A549 (cell line): ENCODE measurements around the gene ASMTL. TPM values are rescaled to one million over a fixed set of nuclear protein-coding genes. Genes with fewer than 3 reads are reported as not detected.

ENCODE experiments used
- ATAC-seq, 2 experiments: fragments of 200-7000 bp in 1 of 2; fragments of >200 bp in 1 of 2; cut with Nextera tagmentation in 1 of 2; cut with Tn5 transposase in 1 of 2; 3 replicates each; pipeline versions ENCODE4 v1.8.0 to v1.9.1; 2018 to 2020; ENCODE audit warnings: mild to moderate bottlenecking in 1 of 2, moderate library complexity in 1 of 2
- CTCF ChIA-PET: fragments of 300-600 bp; sonication (Branson Sonifier 250); formaldehyde crosslinking; extraction: SDS; loops from one replicate; lab custom pipeline; 2021; ENCODE audit warnings: antibody characterized with exemption, inconsistent platforms; lab: Yijun Ruan, JAX
- POLR2A ChIA-PET: fragments of 350-600 bp; formaldehyde crosslinking; extraction: SDS; loops from one replicate; lab custom pipeline; 2021; ENCODE audit warnings: antibody characterized with exemption, inconsistent platforms; lab: Yijun Ruan, JAX
- DNase-seq, 2 experiments: peaks; one replicate each; pipeline versions ENCODE4 v3.0.0 to v3.0.0-alpha.2; 2011 to 2016; ENCODE audit warnings: low read depth in 1 of 2, low spot score in 1 of 2
- FAIRE-seq: peaks from 2 replicates; lab custom pipeline; 2011; peaks lifted over from hg19 to GRCh38; lab: Jason Lieb, UNC
- H3K27ac ChIP-seq, 2 experiments: fragments of >200 bp; sonication (Bioruptor Twin); formaldehyde crosslinking; 3 replicates each; pipeline ENCODE4 v1.5.1; 2016 to 2017
- H3K4me1 ChIP-seq: fragments of >200 bp; sonication (Bioruptor Twin); formaldehyde crosslinking; 3 replicates; pipeline ENCODE4 v1.6.1; 2016
- H3K4me2 ChIP-seq: fragments of >200 bp; sonication (Bioruptor Twin); formaldehyde crosslinking; 3 replicates; pipeline ENCODE4 v1.6.1; 2016
- H3K4me3 ChIP-seq: fragments of >200 bp; sonication (Bioruptor Twin); formaldehyde crosslinking; 3 replicates; pipeline ENCODE4 v1.5.1; 2016
- H3K9me3 ChIP-seq: fragments of >200 bp; sonication (Bioruptor Twin); formaldehyde crosslinking; 3 replicates; pipeline ENCODE4 v1.6.1; 2016
- CHD4 ChIP-seq: fragments of 200-600 bp; sonication (generic); IDR thresholded peaks from 2 replicates; pipeline ENCODE4 v1.6.1; 2016; ENCODE audit warnings: antibody characterized with exemption, mild to moderate bottlenecking, borderline replicate concordance
- EHF ChIP-seq: fragments of 250-450 bp; sonication (Bioruptor Pico); IDR thresholded peaks from 2 replicates; pipeline ENCODE4 v1.5.0; 2020; ENCODE audit warnings: mild to moderate bottlenecking
- EP300 ChIP-seq, 2 experiments: fragments of >200 bp; sonication (Bioruptor Twin); formaldehyde crosslinking; IDR thresholded peaks; 2 replicates in 1 of 2; 3 replicates in 1 of 2; pipeline ENCODE4 v1.6.1; 2016 to 2017
- FOSL2 ChIP-seq, 2 experiments: fragments of 450-650 bp in 1 of 2; fragments of >200 bp in 1 of 2; sonication (Bioruptor Twin) in 1 of 2; formaldehyde crosslinking; IDR thresholded peaks; 2 replicates each; pipeline versions ENCODE4 v1.5.0 to v1.6.1; 2016 to 2020; ENCODE audit warnings: mild to moderate bottlenecking in 1 of 2, moderate library complexity in 1 of 2
- FOXS1 ChIP-seq: fragments of 250-450 bp; sonication (Bioruptor Pico); IDR thresholded peaks from 2 replicates; pipeline ENCODE4 v1.5.0; 2020; ENCODE audit warnings: mild to moderate bottlenecking, moderate library complexity
- HOXB5 ChIP-seq: fragments of 250-450 bp; sonication (Bioruptor Pico); IDR thresholded peaks from 2 replicates; pipeline ENCODE4 v1.5.0; 2020; ENCODE audit warnings: mild to moderate bottlenecking, moderate library complexity
- MAFK ChIP-seq: fragments of 450-650 bp; IDR thresholded peaks from 2 replicates; pipeline ENCODE4 v1.6.1; 2014; ENCODE audit not compliant: partially characterized antibody
- MAZ ChIP-seq: fragments of 150-350 bp; IDR thresholded peaks from 2 replicates; pipeline ENCODE4 v1.6.1; 2014; ENCODE audit warnings: antibody characterized with exemption, low read depth, low read length, borderline replicate concordance
- MYC ChIP-seq: IDR thresholded peaks from 2 replicates; pipeline ENCODE4 v1.6.1; 2012; ENCODE audit warnings: mild to moderate bottlenecking, inconsistent platforms, low read length, improper control_type of control experiment, borderline replicate concordance
- PHF8 ChIP-seq: fragments of 200-600 bp; sonication (generic); IDR thresholded peaks from 2 replicates; pipeline ENCODE4 v1.6.1; 2016; ENCODE audit warnings: low read depth, mild to moderate bottlenecking, antibody characterized with exemption, moderate library complexity, borderline replicate concordance
- POLR2A ChIP-seq: IDR thresholded peaks from 2 replicates; pipeline ENCODE4 v1.6.1; 2012; ENCODE audit warnings: mild to moderate bottlenecking, low read length
- POLR2AphosphoS2 ChIP-seq: conservative IDR thresholded peaks from 2 replicates; pipeline ENCODE4 v1.6.1; 2012; ENCODE audit warnings: low read length, improper control_type of control experiment, inconsistent platforms
- RARB ChIP-seq: fragments of 250-450 bp; sonication (Bioruptor Pico); IDR thresholded peaks from 2 replicates; pipeline ENCODE4 v1.8.0; 2021; ENCODE audit warnings: mild to moderate bottlenecking, moderate library complexity
- RFX5 ChIP-seq: fragments of 450-650 bp; IDR thresholded peaks from 2 replicates; pipeline ENCODE4 v1.7.1; 2014; ENCODE audit warnings: antibody characterized with exemption, mild to moderate bottlenecking, moderate library complexity
- RNF2 ChIP-seq: fragments of 200-600 bp; sonication (generic); IDR thresholded peaks from 2 replicates; pipeline ENCODE4 v1.6.1; 2016; ENCODE audit warnings: low read depth, mild to moderate bottlenecking, antibody characterized with exemption, moderate library complexity, borderline replicate concordance
- SMC3 ChIP-seq: fragments of >200 bp; sonication (Bioruptor Twin); formaldehyde crosslinking; IDR thresholded peaks from 3 replicates; pipeline ENCODE4 v1.6.1; 2018; ENCODE audit warnings: inconsistent platforms
- TP53 ChIP-seq: fragments of 250-450 bp; sonication (Bioruptor Pico); IDR thresholded peaks from 2 replicates; pipeline ENCODE4 v1.5.0; 2021; ENCODE audit warnings: mild to moderate bottlenecking, moderate library complexity
- ZC3H11A ChIP-seq: fragments of 450-650 bp; IDR thresholded peaks from 2 replicates; pipeline ENCODE4 v1.6.1; 2014; ENCODE audit warnings: antibody characterized with exemption, mild to moderate bottlenecking
- ZSCAN20 ChIP-seq: fragments of 250-450 bp; sonication (Bioruptor Pico); IDR thresholded peaks from 2 replicates; pipeline ENCODE4 v1.8.0; 2022; ENCODE audit warnings: mild to moderate bottlenecking, moderate library complexity
- WGBS: methylation state at CpG from one replicate; pipeline ENCODE4 v1.1.6; 2017; ENCODE audit errors: missing lambda C conversion rate; 5-methylcytosine and 5-hydroxymethylcytosine counted together
- polyA plus RNA-seq, 4 experiments: library from polyadenylated mRNA; depleted of rRNA in 3 of 4; stranded (reverse); fragments of >200 nt; fragmentation: RNase III in 1 of 4; extraction: RNeasy Plus Mini Kit Qiagen cat#74134 plus additional on column Dnase treatment in 1 of 4; gene quantifications; 2 replicates in 3 of 4; 3 replicates in 1 of 4; pipeline ENCODE4 v1.2.3, GENCODE V29; 2011 to 2017
- TF ChIP-seq, protein P1 (sequence below): fragments of >200 bp; sonication (Bioruptor Twin); formaldehyde crosslinking; IDR thresholded peaks from 3 replicates; pipeline ENCODE4 v1.6.1; 2016
- TF ChIP-seq, protein P2 (sequence below): fragments of >200 bp; sonication (Bioruptor Twin); formaldehyde crosslinking; IDR thresholded peaks from 2 replicates; pipeline ENCODE4 v1.6.1; 2016
- TF ChIP-seq, protein P3 (sequence below): fragments of 250-450 bp; sonication (Bioruptor Pico); IDR thresholded peaks from 2 replicates; pipeline ENCODE4 v1.5.0; 2020; ENCODE audit warnings: low read depth, mild to moderate bottlenecking, moderate library complexity
- TF ChIP-seq, protein P4 (sequence below): fragments of 250-450 bp; sonication (Bioruptor Pico); IDR thresholded peaks from 2 replicates; pipeline ENCODE4 v1.5.0; 2021; ENCODE audit warnings: mild to moderate bottlenecking, moderate library complexity, borderline replicate concordance
- TF ChIP-seq, protein P5 (sequence below): fragments of >200 bp; sonication (Bioruptor Twin); formaldehyde crosslinking; IDR thresholded peaks from 3 replicates; pipeline ENCODE4 v1.5.1; 2016

ASMTL gene
- polyA plus RNA-seq, 2 of the 4 experiments (the other 2 are of a cell fraction) = 12.3 to 15.4 TPM

DNA sequence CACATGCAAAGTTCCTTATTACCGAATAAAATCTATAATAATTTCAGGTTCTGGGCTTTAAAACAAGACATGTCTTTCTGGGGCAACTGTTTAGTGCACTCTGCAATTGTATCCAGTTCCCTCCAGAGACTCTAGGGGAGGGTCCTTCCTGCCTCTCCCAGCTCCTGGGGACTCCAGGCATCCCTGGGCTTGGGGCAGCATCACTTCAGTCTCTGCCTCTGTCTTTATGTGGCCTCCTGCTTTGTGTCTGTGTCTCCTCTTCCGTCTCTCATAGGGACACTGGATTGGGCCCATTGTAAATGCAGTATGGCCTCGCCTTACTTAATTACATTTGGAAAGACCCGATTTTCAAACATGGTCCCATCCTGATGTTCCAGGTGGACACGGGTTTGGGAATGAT lies 10.9 kb upstream of the ASMTL start (continued):
- TF ChIP-seq RNF2 (no peak), FOSL2 (IDR thresholded peaks at IDR 0.05) (no peak), FOSL2 (CRISPR knock-in tag; IDR thresholded peaks at IDR 0.05) (no peak), FOXS1 (CRISPR knock-in tag) (no peak), SMC3 (no peak), POLR2A (no peak), PHF8 (no peak)
- TF ChIP-seq, protein P1, sequence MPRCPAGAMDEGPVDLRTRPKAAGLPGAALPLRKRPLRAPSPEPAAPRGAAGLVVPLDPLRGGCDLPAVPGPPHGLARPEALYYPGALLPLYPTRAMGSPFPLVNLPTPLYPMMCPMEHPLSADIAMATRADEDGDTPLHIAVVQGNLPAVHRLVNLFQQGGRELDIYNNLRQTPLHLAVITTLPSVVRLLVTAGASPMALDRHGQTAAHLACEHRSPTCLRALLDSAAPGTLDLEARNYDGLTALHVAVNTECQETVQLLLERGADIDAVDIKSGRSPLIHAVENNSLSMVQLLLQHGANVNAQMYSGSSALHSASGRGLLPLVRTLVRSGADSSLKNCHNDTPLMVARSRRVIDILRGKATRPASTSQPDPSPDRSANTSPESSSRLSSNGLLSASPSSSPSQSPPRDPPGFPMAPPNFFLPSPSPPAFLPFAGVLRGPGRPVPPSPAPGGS = no peak
- TF ChIP-seq, protein P2, sequence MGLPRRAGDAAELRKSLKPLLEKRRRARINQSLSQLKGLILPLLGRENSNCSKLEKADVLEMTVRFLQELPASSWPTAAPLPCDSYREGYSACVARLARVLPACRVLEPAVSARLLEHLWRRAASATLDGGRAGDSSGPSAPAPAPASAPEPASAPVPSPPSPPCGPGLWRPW = no peak
- TF ChIP-seq, protein P3, sequence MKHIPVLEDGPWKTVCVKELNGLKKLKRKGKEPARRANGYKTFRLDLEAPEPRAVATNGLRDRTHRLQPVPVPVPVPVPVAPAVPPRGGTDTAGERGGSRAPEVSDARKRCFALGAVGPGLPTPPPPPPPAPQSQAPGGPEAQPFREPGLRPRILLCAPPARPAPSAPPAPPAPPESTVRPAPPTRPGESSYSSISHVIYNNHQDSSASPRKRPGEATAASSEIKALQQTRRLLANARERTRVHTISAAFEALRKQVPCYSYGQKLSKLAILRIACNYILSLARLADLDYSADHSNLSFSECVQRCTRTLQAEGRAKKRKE (CRISPR knock-in tag) = no peak
- TF ChIP-seq, all 56 proteins: peak for 0

- FAIRE-seq (no peak), DNase-seq (peak in 1 of 2 experiments; percentile 40), ATAC-seq (peak; percentile 49 to 65)
- Histone ChIP-seq H3K9me3 (no peaks in the 10 kb centered on the region), H3K4me2 (peak overlapping the region; percentile 62), H3K27ac (peak overlapping the region in 1 of 2 experiments; percentile 56; a peak in 3 of 6 replicates), H3K4me3 (no peak overlapping the region), H3K4me1 (peaks cover 10% of the 10 kb centered on the region)
- TF ChIP-seq MAFK (peak; percentile 17), CHD4 (no peak)
- POLR2A ChIA-PET = no interaction called here
- CTCF ChIA-PET = no interaction called here
- WGBS = 24% methylated on average over 19 of the region's 19 CpGs
Observed at GRCh38 chrX:1462596-1463251, 10.0 kb upstream of the ASMTL start.

DNA sequence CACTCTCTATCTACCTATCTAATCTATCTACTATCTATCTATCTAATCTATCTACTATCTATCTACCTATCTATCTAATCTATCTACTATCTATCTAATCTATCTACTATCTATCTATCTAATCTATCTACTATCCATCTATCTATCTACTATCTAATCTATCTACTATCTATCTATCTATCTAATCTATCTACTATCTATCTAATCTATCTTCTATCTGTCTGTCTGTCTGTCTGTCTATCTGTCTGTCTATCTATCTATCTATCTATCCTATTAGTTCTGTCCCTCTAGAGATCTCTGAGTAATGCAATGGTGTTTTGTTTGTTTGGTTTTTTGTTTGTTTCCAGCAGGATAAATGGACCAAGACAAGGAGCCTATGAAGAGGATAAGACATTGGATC lies 9.4 kb upstream of the ASMTL start:
- peaks cover 10% of the 10 kb centered on the region for H3K4me1 ChIP-seq
- H3K27ac ChIP-seq = no peak overlapping the region
- H3K4me2 ChIP-seq = peak overlapping the region; percentile 62
- ATAC-seq (no peak), DNase-seq (no peak), FAIRE-seq (no peak)
- CTCF ChIA-PET = no interaction called here
- no peaks in the 10 kb centered on the region for H3K9me3 ChIP-seq
- no peak for TF ChIP-seq RFX5
- no peak for TF ChIP-seq ZC3H11A
- no peak for TF ChIP-seq RNF2
- TF ChIP-seq MYC = no peak
- no peak for TF ChIP-seq EHF (CRISPR knock-in tag)
- no peak for TF ChIP-seq FOXS1 (CRISPR knock-in tag)
- no peak for TF ChIP-seq RARB (CRISPR knock-in tag)
- no peak for TF ChIP-seq EP300 (IDR thresholded peaks at IDR 0.05)
- TF ChIP-seq, protein P4, sequence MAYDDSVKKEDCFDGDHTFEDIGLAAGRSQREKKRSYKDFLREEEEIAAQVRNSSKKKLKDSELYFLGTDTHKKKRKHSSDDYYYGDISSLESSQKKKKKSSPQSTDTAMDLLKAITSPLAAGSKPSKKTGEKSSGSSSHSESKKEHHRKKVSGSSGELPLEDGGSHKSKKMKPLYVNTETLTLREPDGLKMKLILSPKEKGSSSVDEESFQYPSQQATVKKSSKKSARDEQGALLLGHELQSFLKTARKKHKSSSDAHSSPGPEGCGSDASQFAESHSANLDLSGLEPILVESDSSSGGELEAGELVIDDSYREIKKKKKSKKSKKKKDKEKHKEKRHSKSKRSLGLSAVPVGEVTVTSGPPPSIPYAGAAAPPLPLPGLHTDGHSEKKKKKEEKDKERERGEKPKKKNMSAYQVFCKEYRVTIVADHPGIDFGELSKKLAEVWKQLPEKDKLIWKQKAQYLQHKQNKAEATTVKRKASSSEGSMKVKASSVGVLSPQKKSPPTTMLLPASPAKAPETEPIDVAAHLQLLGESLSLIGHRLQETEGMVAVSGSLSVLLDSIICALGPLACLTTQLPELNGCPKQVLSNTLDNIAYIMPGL (CRISPR knock-in tag) = no peak
- TF ChIP-seq TP53 (CRISPR knock-in tag) = no peak
- TF ChIP-seq HOXB5 = no peak
- TF ChIP-seq MAZ = no peak
- no peak for TF ChIP-seq POLR2AphosphoS2
- TF ChIP-seq ZSCAN20 (CRISPR knock-in tag) = no peak
- TF ChIP-seq, protein P5, sequence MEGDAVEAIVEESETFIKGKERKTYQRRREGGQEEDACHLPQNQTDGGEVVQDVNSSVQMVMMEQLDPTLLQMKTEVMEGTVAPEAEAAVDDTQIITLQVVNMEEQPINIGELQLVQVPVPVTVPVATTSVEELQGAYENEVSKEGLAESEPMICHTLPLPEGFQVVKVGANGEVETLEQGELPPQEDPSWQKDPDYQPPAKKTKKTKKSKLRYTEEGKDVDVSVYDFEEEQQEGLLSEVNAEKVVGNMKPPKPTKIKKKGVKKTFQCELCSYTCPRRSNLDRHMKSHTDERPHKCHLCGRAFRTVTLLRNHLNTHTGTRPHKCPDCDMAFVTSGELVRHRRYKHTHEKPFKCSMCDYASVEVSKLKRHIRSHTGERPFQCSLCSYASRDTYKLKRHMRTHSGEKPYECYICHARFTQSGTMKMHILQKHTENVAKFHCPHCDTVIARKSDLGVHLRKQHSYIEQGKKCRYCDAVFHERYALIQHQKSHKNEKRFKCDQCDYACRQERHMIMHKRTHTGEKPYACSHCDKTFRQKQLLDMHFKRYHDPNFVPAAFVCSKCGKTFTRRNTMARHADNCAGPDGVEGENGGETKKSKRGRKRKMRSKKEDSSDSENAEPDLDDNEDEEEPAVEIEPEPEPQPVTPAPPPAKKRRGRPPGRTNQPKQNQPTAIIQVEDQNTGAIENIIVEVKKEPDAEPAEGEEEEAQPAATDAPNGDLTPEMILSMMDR = no peak
- no peak for TF ChIP-seq MAFK
- TF ChIP-seq FOSL2 (IDR thresholded peaks at IDR 0.05) = no peak
- TF ChIP-seq FOSL2 (CRISPR knock-in tag; IDR thresholded peaks at IDR 0.05) = no peak
- POLR2A ChIA-PET = no interaction called here
- no peak overlapping the region for H3K4me3 ChIP-seq
